Hepatocyte (in vitro differentiated cells): ENCODE measurements around the gene FAM135A. TPM values are rescaled to one million over a fixed set of nuclear protein-coding genes. Genes with fewer than 3 reads are reported as not detected.

Experiments used
- DNase-seq: peaks from one replicate; pipeline ENCODE4 v3.0.0-alpha.2; 2016; ENCODE audit warnings: low spot score
- H2AFZ ChIP-seq: fragments of 200-600 bp; sonication (generic); 2 replicates; pipeline ENCODE4 v1.6.0; 2016; ENCODE audit warnings: antibody characterized with exemption, mild to moderate bottlenecking
- H3K27ac ChIP-seq: fragments of 200-600 bp; sonication (generic); 2 replicates; pipeline ENCODE4 v1.5.1; 2016; ENCODE audit warnings: mild to moderate bottlenecking
- H3K27me3 ChIP-seq: fragments of 200-600 bp; sonication (generic); 2 replicates; pipeline ENCODE4 v1.6.1; 2016
- H3K36me3 ChIP-seq: fragments of 200-600 bp; sonication (generic); replicated peaks from 2 replicates; pipeline ENCODE4 v1.5.1; 2016; ENCODE audit warnings: low read depth; ENCODE audit not compliant: insufficient read depth
- H3K4me1 ChIP-seq: fragments of 200-600 bp; sonication (generic); 2 replicates; pipeline ENCODE4 v1.5.1; 2016; ENCODE audit warnings: mild to moderate bottlenecking, moderate library complexity; ENCODE audit not compliant: insufficient read depth
- H3K4me2 ChIP-seq: fragments of 200-600 bp; sonication (generic); 2 replicates; pipeline ENCODE4 v1.6.0; 2016
- H3K4me3 ChIP-seq: fragments of 200-600 bp; sonication (generic); 2 replicates; pipeline ENCODE4 v1.5.1; 2016; ENCODE audit warnings: mild to moderate bottlenecking
- H3K79me2 ChIP-seq: fragments of 200-600 bp; sonication (generic); 2 replicates; pipeline ENCODE4 v1.6.0; 2017; ENCODE audit warnings: mild to moderate bottlenecking
- H3K9me2 ChIP-seq: fragments of 200-600 bp; sonication (generic); replicated peaks from 2 replicates; pipeline ENCODE4 v1.6.0; 2017; ENCODE audit warnings: mild to moderate bottlenecking; ENCODE audit not compliant: insufficient read depth
- H3K9me3 ChIP-seq: fragments of 200-600 bp; sonication (generic); 2 replicates; pipeline ENCODE4 v1.5.1; 2016; ENCODE audit warnings: low read depth, mild to moderate bottlenecking
- H4K20me1 ChIP-seq: fragments of 200-600 bp; sonication (generic); 2 replicates; pipeline ENCODE4 v1.6.0; 2016; ENCODE audit warnings: mild to moderate bottlenecking; ENCODE audit not compliant: insufficient read depth, poor library complexity, severe bottlenecking
- EZH2 ChIP-seq: fragments of 200-600 bp; sonication (generic); IDR thresholded peaks from 2 replicates; pipeline ENCODE4 v1.6.1; 2016; ENCODE audit warnings: antibody characterized with exemption, mild to moderate bottlenecking, borderline replicate concordance
- EZH2phosphoT487 ChIP-seq: fragments of 200-600 bp; sonication (generic); IDR thresholded peaks from one replicate; pipeline ENCODE4 v1.6.1; 2018; ENCODE audit warnings: antibody characterized with exemption, mild to moderate bottlenecking, low read depth, moderate library complexity; ENCODE audit not compliant: unreplicated experiment, severe bottlenecking
- WGBS: methylation state at CpG from one replicate; pipeline ENCODE4 v1.1.6; 2016; ENCODE audit warnings: low lambda C conversion rate; ENCODE audit errors: missing lambda C conversion rate; 5-methylcytosine and 5-hydroxymethylcytosine counted together
- polyA plus RNA-seq: library from polyadenylated mRNA; unstranded; fragments of >200 nt; fragmentation: Nextera tagmentation; extraction: Ambion mirVana; gene quantifications from 2 replicates; pipeline ENCODE4 v1.2.1, GENCODE V29; 2016
- total RNA-seq: library from RNA; depleted of rRNA; stranded (reverse); fragments of >200 nt; gene quantifications from 2 replicates; pipeline ENCODE4 v1.2.3, GENCODE V29; 2014
- TF ChIP-seq, protein P1 (sequence below): fragments of 200-600 bp; sonication (generic); IDR thresholded peaks from 2 replicates; pipeline ENCODE4 v1.5.1; 2016; ENCODE audit warnings: antibody characterized with exemption, mild to moderate bottlenecking; ENCODE audit not compliant: poor library complexity

FAM135A gene
- total and polyA plus RNA-seq, 2 experiments from 2014 or later = 19.0 to 78.4 TPM

DNA sequence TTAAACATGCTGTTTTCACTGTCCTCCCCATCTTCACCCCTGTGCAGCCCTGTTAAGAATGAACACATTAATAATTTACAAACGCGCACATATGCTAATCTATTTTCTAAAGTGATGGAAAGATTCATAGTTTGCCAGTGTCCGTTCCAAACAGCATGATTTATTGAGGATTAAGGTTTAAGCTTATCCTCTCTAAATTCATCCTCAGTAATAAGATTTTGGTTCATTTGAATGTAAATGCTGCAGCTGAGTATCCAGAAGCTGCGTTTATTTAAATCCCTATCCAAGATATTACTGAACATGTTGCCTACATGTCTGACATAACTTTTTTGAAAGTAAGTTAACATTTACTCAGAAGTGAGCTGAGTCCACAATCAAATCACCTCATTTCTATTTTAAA, 42.8 kb upstream of the FAM135A start:
- whole genome bisulfite sequencing = 77% methylated on average over 4 of the region's 4 CpGs
- H3K9me3 ChIP-seq = no peaks in the 10 kb centered on the region
- no peaks in the 10 kb centered on the region for H3K36me3 ChIP-seq
- H3K4me2 ChIP-seq = no peak overlapping the region
- H3K4me3 ChIP-seq = no peak overlapping the region
- no peaks in the 10 kb centered on the region for H3K9me2 ChIP-seq
- H3K27me3 ChIP-seq = peaks cover 4% of the 10 kb centered on the region
- TF ChIP-seq, protein P1, sequence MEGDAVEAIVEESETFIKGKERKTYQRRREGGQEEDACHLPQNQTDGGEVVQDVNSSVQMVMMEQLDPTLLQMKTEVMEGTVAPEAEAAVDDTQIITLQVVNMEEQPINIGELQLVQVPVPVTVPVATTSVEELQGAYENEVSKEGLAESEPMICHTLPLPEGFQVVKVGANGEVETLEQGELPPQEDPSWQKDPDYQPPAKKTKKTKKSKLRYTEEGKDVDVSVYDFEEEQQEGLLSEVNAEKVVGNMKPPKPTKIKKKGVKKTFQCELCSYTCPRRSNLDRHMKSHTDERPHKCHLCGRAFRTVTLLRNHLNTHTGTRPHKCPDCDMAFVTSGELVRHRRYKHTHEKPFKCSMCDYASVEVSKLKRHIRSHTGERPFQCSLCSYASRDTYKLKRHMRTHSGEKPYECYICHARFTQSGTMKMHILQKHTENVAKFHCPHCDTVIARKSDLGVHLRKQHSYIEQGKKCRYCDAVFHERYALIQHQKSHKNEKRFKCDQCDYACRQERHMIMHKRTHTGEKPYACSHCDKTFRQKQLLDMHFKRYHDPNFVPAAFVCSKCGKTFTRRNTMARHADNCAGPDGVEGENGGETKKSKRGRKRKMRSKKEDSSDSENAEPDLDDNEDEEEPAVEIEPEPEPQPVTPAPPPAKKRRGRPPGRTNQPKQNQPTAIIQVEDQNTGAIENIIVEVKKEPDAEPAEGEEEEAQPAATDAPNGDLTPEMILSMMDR = no peak
- TF ChIP-seq EZH2 (no peak), EZH2phosphoT487 (no peak)
- no peak for DNase-seq
- no peaks in the 10 kb centered on the region for H4K20me1 ChIP-seq
- no peaks in the 10 kb centered on the region for H3K4me1 ChIP-seq
- no peak overlapping the region for H2AFZ ChIP-seq
- no peaks in the 10 kb centered on the region for H3K79me2 ChIP-seq
- no peak overlapping the region for H3K27ac ChIP-seq

DNA sequence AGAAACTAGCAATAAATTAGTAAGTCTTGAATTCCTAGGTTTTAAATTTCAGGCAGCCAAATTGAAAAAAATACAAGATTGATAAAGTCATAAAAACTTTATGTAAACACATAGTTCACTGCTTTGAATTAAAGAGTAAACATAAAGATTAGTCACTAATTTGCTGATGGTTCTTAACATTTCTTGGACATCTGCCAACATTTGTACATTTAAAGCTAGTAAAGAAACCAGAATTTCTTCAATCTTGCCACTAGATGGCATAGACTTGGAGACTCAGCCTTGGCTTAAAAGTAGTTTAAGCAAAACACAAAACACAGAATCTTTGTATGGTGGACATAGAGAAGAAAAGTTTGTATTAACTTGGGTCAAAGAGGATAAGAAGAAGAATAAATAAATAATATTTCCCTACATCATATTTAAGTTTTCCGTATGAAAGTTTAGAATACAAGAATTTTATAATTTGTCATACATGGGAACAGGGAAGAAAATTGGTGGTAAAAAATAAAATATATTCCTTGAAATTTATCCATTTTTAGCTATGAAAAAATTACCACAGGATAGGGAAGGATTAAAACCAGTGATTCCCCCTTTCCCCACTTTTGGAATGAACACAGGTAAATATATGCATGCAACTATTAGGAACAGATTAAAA, 41.7 kb upstream of the FAM135A start:
- Histone ChIP-seq H3K4me1 (no peaks in the 10 kb centered on the region), H3K79me2 (no peaks in the 10 kb centered on the region), H4K20me1 (no peaks in the 10 kb centered on the region), H3K9me2 (no peaks in the 10 kb centered on the region), H3K9me3 (no peaks in the 10 kb centered on the region), H3K4me3 (no peak overlapping the region), H3K36me3 (no peaks in the 10 kb centered on the region), H2AFZ (no peak overlapping the region), H3K4me2 (no peak overlapping the region), H3K27me3 (peaks cover 4% of the 10 kb centered on the region), H3K27ac (no peak overlapping the region)
- TF ChIP-seq EZH2phosphoT487 (no peak), EZH2 (no peak)
- TF ChIP-seq, protein P1 = peak; percentile 72
- DNase-seq = peak; percentile 84
- WGBS = 14% methylated on average over 1 of the region's 1 CpG

DNA sequence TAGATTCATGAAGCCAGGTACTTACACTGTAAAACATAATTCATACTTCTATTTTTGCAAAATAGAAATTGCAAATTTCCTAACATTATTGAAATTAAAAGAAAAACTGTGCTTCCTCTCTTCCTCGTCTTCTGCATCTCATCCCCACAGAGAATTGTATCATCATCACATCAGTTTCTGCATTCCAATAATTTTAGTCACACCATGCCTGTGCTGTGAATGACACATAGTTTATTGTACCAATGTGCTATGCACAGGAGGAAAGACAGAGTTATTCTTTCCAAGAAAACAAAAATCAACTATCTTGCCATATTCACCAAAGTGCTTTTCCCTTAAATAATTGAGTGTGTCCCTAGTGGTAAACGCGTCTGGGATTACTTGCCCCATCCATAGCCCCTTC, 38.1 kb upstream of the FAM135A start:
- no peak overlapping the region for H2AFZ ChIP-seq
- H3K4me1 ChIP-seq = no peaks in the 10 kb centered on the region
- no peak overlapping the region for H3K27ac ChIP-seq
- H3K9me3 ChIP-seq = no peaks in the 10 kb centered on the region
- no peak overlapping the region for H3K4me3 ChIP-seq
- no peaks in the 10 kb centered on the region for H3K9me2 ChIP-seq
- no peak overlapping the region for H3K4me2 ChIP-seq
- H3K36me3 ChIP-seq = no peaks in the 10 kb centered on the region
- no peaks in the 10 kb centered on the region for H4K20me1 ChIP-seq
- WGBS = 57% methylated on average over 3 of the region's 3 CpGs
- DNase-seq = no peak
- H3K27me3 ChIP-seq = no peaks in the 10 kb centered on the region
- H3K79me2 ChIP-seq = no peaks in the 10 kb centered on the region
- no peak for TF ChIP-seq EZH2phosphoT487
- TF ChIP-seq EZH2 = no peak
- TF ChIP-seq, protein P1 = no peak
